ENCODE data around the gene AICDA.

AICDA gene

GRCh38 chr12:8658346-8658745 lies 45.7 kb upstream of the AICDA start:
- H3K27me3 ChIP-seq (ENCODE audit: low read length): no peaks in the 10 kb centered on the region
- H3K79me2 ChIP-seq (ENCODE audit: insufficient read depth, low read length): no peaks in the 10 kb centered on the region
- no peak overlapping the region for H3K27ac ChIP-seq (ENCODE audit: low read depth, low read length)
- no peaks in the 10 kb centered on the region for H3K9me3 ChIP-seq (ENCODE audit: insufficient read depth, low read length)
- H2AFZ ChIP-seq (ENCODE audit: low read depth, low read length, severe bottlenecking): no peak overlapping the region
- H3F3A ChIP-seq (ENCODE audit: insufficient read depth): no peaks in the 10 kb centered on the region
- no peak overlapping the region for H3K9ac ChIP-seq (ENCODE audit: low read length)
- TF ChIP-seq CTCF (IDR thresholded peaks at IDR 0.05; ENCODE audit: insufficient read depth, low read length, poor library complexity, severe bottlenecking) (no peak), EZH2phosphoT487 (conservative IDR thresholded peaks at IDR 0.05; ENCODE audit: low read length) (no peak)
- no peaks in the 10 kb centered on the region for H3K36me3 ChIP-seq (ENCODE audit: low read length)
- no peaks in the 10 kb centered on the region for H3K9me2 ChIP-seq (replicated peaks; ENCODE audit: insufficient read depth, low read length)
- no peak overlapping the region for H3K4me2 ChIP-seq (ENCODE audit: low read depth, low read length, poor library complexity, severe bottlenecking)
- no peak overlapping the region for H3K4me3 ChIP-seq (ENCODE audit: insufficient read depth, low read length, poor library complexity, severe bottlenecking)
- H4K20me1 ChIP-seq (ENCODE audit: low read depth, low read length): no peaks in the 10 kb centered on the region

GRCh38 chr12:8655421-8655820 lies 42.8 kb upstream of the AICDA start:
- Histone ChIP-seq H3K9ac (ENCODE audit: low read length) (no peak overlapping the region), H3K4me2 (ENCODE audit: low read depth, low read length, poor library complexity, severe bottlenecking) (no peak overlapping the region), H3K9me3 (ENCODE audit: insufficient read depth, low read length) (no peaks in the 10 kb centered on the region), H3K27ac (ENCODE audit: low read depth, low read length) (no peak overlapping the region), H3K79me2 (ENCODE audit: insufficient read depth, low read length) (no peaks in the 10 kb centered on the region), H3K4me3 (ENCODE audit: insufficient read depth, low read length, poor library complexity, severe bottlenecking) (no peak overlapping the region), H3F3A (ENCODE audit: insufficient read depth) (no peaks in the 10 kb centered on the region), H3K27me3 (ENCODE audit: low read length) (no peaks in the 10 kb centered on the region), H3K36me3 (ENCODE audit: low read length) (no peaks in the 10 kb centered on the region), H2AFZ (ENCODE audit: low read depth, low read length, severe bottlenecking) (no peak overlapping the region), H3K9me2 (replicated peaks; ENCODE audit: insufficient read depth, low read length) (no peaks in the 10 kb centered on the region), H4K20me1 (ENCODE audit: low read depth, low read length) (no peaks in the 10 kb centered on the region)
- TF ChIP-seq EZH2phosphoT487 (conservative IDR thresholded peaks at IDR 0.05; ENCODE audit: low read length) (no peak), CTCF (IDR thresholded peaks at IDR 0.05; ENCODE audit: insufficient read depth, low read length, poor library complexity, severe bottlenecking) (no peak)

- H3K4me3 ChIP-seq (ENCODE audit: insufficient read depth, low read length, poor library complexity, severe bottlenecking): no peak overlapping the region
- TF ChIP-seq CTCF (IDR thresholded peaks at IDR 0.05; ENCODE audit: insufficient read depth, low read length, poor library complexity, severe bottlenecking) (no peak), EZH2phosphoT487 (conservative IDR thresholded peaks at IDR 0.05; ENCODE audit: low read length) (no peak)
- H3K9me2 ChIP-seq (replicated peaks; ENCODE audit: insufficient read depth, low read length): no peaks in the 10 kb centered on the region
- no peak overlapping the region for H3K9ac ChIP-seq (ENCODE audit: low read length)
- H3K9me3 ChIP-seq (ENCODE audit: insufficient read depth, low read length): no peaks in the 10 kb centered on the region
- H2AFZ ChIP-seq (ENCODE audit: low read depth, low read length, severe bottlenecking): no peak overlapping the region
- H3K4me2 ChIP-seq (ENCODE audit: low read depth, low read length, poor library complexity, severe bottlenecking): peak overlapping the region; percentile 13
- H3F3A ChIP-seq (ENCODE audit: insufficient read depth): peaks cover 16% of the 10 kb centered on the region
- H4K20me1 ChIP-seq (ENCODE audit: low read depth, low read length): no peaks in the 10 kb centered on the region
- H3K27me3 ChIP-seq (ENCODE audit: low read length): no peaks in the 10 kb centered on the region
- no peaks in the 10 kb centered on the region for H3K79me2 ChIP-seq (ENCODE audit: insufficient read depth, low read length)
- no peaks in the 10 kb centered on the region for H3K36me3 ChIP-seq (ENCODE audit: low read length)
- no peak overlapping the region for H3K27ac ChIP-seq (ENCODE audit: low read depth, low read length)
Observed at GRCh38 chr12:8648576-8649205, 36.0 kb upstream of the AICDA start.

Data from SU-DHL-6 (cell line).